ENCODE data around the gene PGD. TPM values are rescaled to one million over a fixed set of nuclear protein-coding genes. Genes with fewer than 3 reads are reported as not detected.
A peak's percentile ranks its signal among the peaks of the same experiment; 100 is the strongest.

PGD gene
- 210 and 242 TPM in 2 replicates for total RNA-seq (2016; rRNA removed; fragmentation: Illumina TruSeq; extraction: Trizol)
- total RNA-seq (2016; cell fraction: cytosol; rRNA removed; fragmentation: Illumina TruSeq; extraction: Trizol; ENCODE audit: low read depth) = 63.5 and 72.1 TPM in 2 replicates
- 212 TPM in 2 replicates for total RNA-seq (2016; cell fraction: insoluble cytoplasmic fraction; rRNA removed; fragmentation: Illumina TruSeq; extraction: Trizol)
- total RNA-seq (2016; cell fraction: membrane; rRNA removed; fragmentation: Illumina TruSeq; extraction: Trizol) = 131 and 149 TPM in 2 replicates
- total RNA-seq (2016; cell fraction: nucleus; rRNA removed; fragmentation: Illumina TruSeq; extraction: Trizol) = 134 TPM in 2 replicates
- polyA plus RNA-seq (2011; rRNA removed) = 64.8 and 67.5 TPM in 2 replicates
- polyA plus RNA-seq (2011; cell fraction: cytosol; rRNA removed) = 60.1 and 64.5 TPM in 2 replicates
- 37.3 and 39.4 TPM in 2 replicates for polyA plus RNA-seq (2011; cell fraction: nucleus; rRNA removed)
- 112 and 139 TPM in 2 replicates for polyA plus RNA-seq (2012)
- polyA plus RNA-seq (2016; cell fraction: cytosol; fragmentation: Illumina TruSeq; extraction: Trizol; ENCODE audit: low read depth) = 80.6 and 88.6 TPM in 2 replicates
- 270 and 293 TPM in 2 replicates for polyA plus RNA-seq (2016; cell fraction: insoluble cytoplasmic fraction; fragmentation: Illumina TruSeq; extraction: Trizol; ENCODE audit: low read depth)
- polyA plus RNA-seq (2016; cell fraction: membrane; fragmentation: Illumina TruSeq; extraction: Trizol; ENCODE audit: low read depth) = 132 and 155 TPM in 2 replicates
- polyA plus RNA-seq (2016; cell fraction: nucleus; fragmentation: Illumina TruSeq; extraction: Trizol; ENCODE audit: insufficient read depth, low read depth) = 206 and 219 TPM in 2 replicates
- polyA minus RNA-seq (2011; rRNA and poly(A)+ RNA removed; ENCODE audit: low replicate concordance) = 119 and 158 TPM in 2 replicates
- polyA minus RNA-seq (2011; cell fraction: cytosol; rRNA and poly(A)+ RNA removed) = 59.4 and 61.6 TPM in 2 replicates
- 35.2 and 45.2 TPM in 2 replicates for polyA minus RNA-seq (2011; cell fraction: nucleus; rRNA and poly(A)+ RNA removed)
- Bru-seq, nascent RNA = percentile 81 among the genes with signal in this experiment
- percentile 92 among the genes with signal in this experiment for BruChase-seq, experiment 1, labeled RNA remaining after a 6-hour chase
- percentile 88 among the genes with signal in this experiment for BruChase-seq, experiment 2, labeled RNA remaining after a 2-hour chase
- long read RNA-seq, experiment 1, transcript PGD-201 (13 exons, 1,885 nt) = major isoform, 261 of 341 reads
- long read RNA-seq, experiment 1, partial matches to known transcripts = 51 of 341 reads
- long read RNA-seq, experiment 1, other reads (novel, unspliced or antisense) = 29 of 341 reads
- long read RNA-seq, experiment 2, transcript PGD-201 (13 exons, 1,885 nt) = major isoform, 160 of 309 reads
- long read RNA-seq, experiment 2, partial matches to known transcripts = 99 of 309 reads
- long read RNA-seq, experiment 2, other reads (novel, unspliced or antisense) = 50 of 309 reads

GRCh38 chr1:10398734-10399443 is at the start of gene PGD:
TSS of gene PGD (plus strand) at chr1:10399064. CDS start at chr1:10399118, 54 bp downstream.
- Histone ChIP-seq H3K4me1 (ENCODE audit: insufficient read depth, low read length) (peaks cover 33% of the 10 kb centered on the region), H3K4me2 (ENCODE audit: low read depth, low read length) (peak within 1 kb of the TSS; percentile 97), H3K9me3 (ENCODE audit: low read length) (no peaks in the 10 kb centered on the region), H3K4me3 (replicated peaks in 1 of 3; ENCODE audit: insufficient read depth in 1 of 3, low read depth in 2 of 3, low read length in 3 of 3) (peak within 1 kb of the TSS; percentile 66 to 80 (median 80)), H3K27me3 (ENCODE audit: control insufficient read depth in 1 of 2, insufficient read depth in 2 of 2, low read length in 2 of 2) (no peaks in the 10 kb centered on the region), H4K20me1 (ENCODE audit: insufficient read depth, low read length) (no peaks in the 10 kb centered on the region), H3K9ac (ENCODE audit: insufficient read depth, low read depth, low read length) (peak within 1 kb of the TSS; percentile 82), H3K36me3 (replicated peaks in 1 of 2; ENCODE audit: control insufficient read depth in 1 of 2, insufficient read depth in 2 of 2, low read length in 2 of 2) (peaks cover 0 to 11% of the 10 kb centered on the region in 2 experiments; a peak in 3 of 5 replicates), H3K27ac (ENCODE audit: extremely low read length, insufficient read depth, low read length) (peak within 1 kb of the TSS; percentile 97), H3K79me2 (ENCODE audit: insufficient read depth, low read length) (peaks cover 28% of the 10 kb centered on the region), H2AFZ (ENCODE audit: low read length) (no peak within 1 kb of the TSS)
- ATAC-seq = peak; percentile 94
- in situ Hi-C loops (cut with HindIII; ENCODE audit: extremely low pct_ligation_motif_present, low pct_unique_long_range_greater_than_20kb) (no loop called here), intact Hi-C loops (cut with micrococcal nuclease; ENCODE audit: unreplicated experiment) (no loop called here)
- peak; percentile 95 for DNase-seq (ENCODE audit: low spot score)
- POLR2A ChIA-PET = interaction anchor here (0.8 to 4.4 kb wide), 9 partner anchors 8 to 189 kb away, joined by 3 to 65 read pairs (median 6); partner anchors contain the start of genes CENPS and KIF1B
- 0% methylated on average over 16 of the region's 76 CpGs for WGBS (ENCODE audit: low lambda C conversion rate)
- no TSS peak for BruUV-seq (replicated peaks)
- peak; percentile 71 for FAIRE-seq
- CTCF ChIA-PET (ENCODE audit: low intra/inter-chr PET ratio, low total read pairs) = no interaction called here
- TF ChIP-seq ZNF333 (CRISPR knock-in tag; IDR thresholded peaks at IDR 0.05; ENCODE audit: borderline replicate concordance) = peak; percentile 41; the same call in 1 of the 2 replicates
- no peak for TF ChIP-seq PHF5A (CRISPR knock-in tag; IDR thresholded peaks at IDR 0.05; ENCODE audit: low read depth, unreplicated experiment)
- no peak; the same call in 1 of the 2 replicates for TF ChIP-seq TARDBP (CRISPR knock-in tag; IDR thresholded peaks at IDR 0.05)
- peak; percentile 75; the same call in 1 of the 2 replicates for TF ChIP-seq SIN3A (IDR thresholded peaks at IDR 0.05; ENCODE audit: borderline replicate concordance, low read depth, low read length)
- TF ChIP-seq DMAP1 (CRISPR knock-in tag; IDR thresholded peaks at IDR 0.05) = peak; percentile 50; the same call in 1 of the 2 replicates
- no peak; the same call in none of the 2 replicates for TF ChIP-seq FOXO1 (CRISPR knock-in tag; IDR thresholded peaks at IDR 0.05)
- TF ChIP-seq KDM1A (CRISPR knock-in tag; IDR thresholded peaks at IDR 0.05) = no peak
- TF ChIP-seq ZNF773 (CRISPR knock-in tag; IDR thresholded peaks at IDR 0.05; ENCODE audit: borderline replicate concordance) = peak; percentile 83; the same call in 1 of the 2 replicates
- no peak for TF ChIP-seq ZKSCAN5 (CRISPR knock-in tag; IDR thresholded peaks at IDR 0.05)
- peak; percentile 73 for TF ChIP-seq TGIF2 (CRISPR knock-in tag; IDR thresholded peaks at IDR 0.05)
- no peak for TF ChIP-seq ZNF10 (CRISPR knock-in tag; IDR thresholded peaks at IDR 0.05; ENCODE audit: borderline replicate concordance, low read depth)
- TF ChIP-seq ZEB1 (IDR thresholded peaks at IDR 0.05; ENCODE audit: insufficient replicate concordance, low read depth) = no peak
- TF ChIP-seq TFDP1 (CRISPR knock-in tag; IDR thresholded peaks at IDR 0.05; ENCODE audit: borderline replicate concordance) = peak; percentile 79; the same call in 1 of the 2 replicates
- TF ChIP-seq ZNF788 (CRISPR knock-in tag; IDR thresholded peaks at IDR 0.05; ENCODE audit: borderline replicate concordance) = peak; percentile 91
- TF ChIP-seq NR1H2 (CRISPR knock-in tag; IDR thresholded peaks at IDR 0.05; ENCODE audit: borderline replicate concordance, low read depth) = no peak; the same call in 1 of the 2 replicates
- TF ChIP-seq ZNF660 (CRISPR knock-in tag; IDR thresholded peaks at IDR 0.05; ENCODE audit: borderline replicate concordance, low read depth) = no peak
